ENCODE measurements around the gene EGFR.

Gene EGFR

GRCh38 chr7:55187701-55188491 lies 169.1 kb downstream of the EGFR start:
- no peak for DNase-seq (ENCODE audit: low read depth, low spot score)

GRCh38 chr7:55188590-55189138 lies 169.8 kb downstream of the EGFR start:
- DNase-seq (ENCODE audit: low read depth, low spot score) = no peak

GRCh38 chr7:55189146-55189766 lies 170.4 kb downstream of the EGFR start:
- DNase-seq (ENCODE audit: low read depth, low spot score) = no peak

- DNase-seq (ENCODE audit: low read depth, low spot score) = no peak
These were observed 171.1 kb downstream of the EGFR start for GRCh38 chr7:55189878-55190436.

GRCh38 chr7:55190511-55191160 lies 171.8 kb downstream of the EGFR start:
- no peak for DNase-seq (ENCODE audit: low read depth, low spot score)

GRCh38 chr7:55191161-55191925 lies 172.5 kb downstream of the EGFR start:
- DNase-seq (ENCODE audit: low read depth, low spot score) = no peak

- DNase-seq (ENCODE audit: low read depth, low spot score) = peak; percentile 28
These were observed 173.3 kb downstream of the EGFR start for GRCh38 chr7:55191926-55192692.

- no peak for DNase-seq (ENCODE audit: low read depth, low spot score)
These were observed 173.9 kb downstream of the EGFR start for GRCh38 chr7:55192723-55193122.

- no peak for DNase-seq (ENCODE audit: low read depth, low spot score)
These were observed 174.4 kb downstream of the EGFR start for GRCh38 chr7:55193245-55193644.

- DNase-seq (ENCODE audit: low read depth, low spot score) = no peak
These were observed 175.7 kb downstream of the EGFR start for GRCh38 chr7:55194522-55194921.

- DNase-seq (ENCODE audit: low read depth, low spot score) = no peak
These were observed 180.0 kb downstream of the EGFR start for GRCh38 chr7:55198634-55199392.

- no peak for DNase-seq (ENCODE audit: low read depth, low spot score)
These were observed 180.6 kb downstream of the EGFR start for GRCh38 chr7:55199418-55199817.

- no peak for DNase-seq (ENCODE audit: low read depth, low spot score)
These were observed 181.6 kb downstream of the EGFR start for GRCh38 chr7:55200441-55200840.

- DNase-seq (ENCODE audit: low read depth, low spot score) = no peak
These were observed 183.5 kb downstream of the EGFR start for GRCh38 chr7:55202150-55202913.

- DNase-seq (ENCODE audit: low read depth, low spot score) = no peak
These were observed 184.5 kb downstream of the EGFR start for GRCh38 chr7:55203300-55203699.

- DNase-seq (ENCODE audit: low read depth, low spot score) = no peak
These were observed 186.5 kb downstream of the EGFR start for GRCh38 chr7:55205124-55205955.

- no peak for DNase-seq (ENCODE audit: low read depth, low spot score)
These were observed 187.6 kb downstream of the EGFR start for GRCh38 chr7:55206235-55207029.
